Naive thymus-derived CD8-positive, alpha-beta T cell (primary cell): Measurements from ENCODE around the gene COL4A3. TPM values are rescaled to one million over a fixed set of nuclear protein-coding genes. Genes with fewer than 3 reads are reported as not detected.

Source experiments
- ATAC-seq, 2 donors: fragments of 150-1000 bp; cut with Tn5 transposase in 1 of 2; sonication (Bioruptor Pico), chemical (Tn5 transposase) in 1 of 2; 1 replicate in 1 of 2; 2 replicates in 1 of 2; pipeline ENCODE4 v1.10.0; 2021; ENCODE audit warnings: mild to moderate bottlenecking in 2 of 2, moderate library complexity in 2 of 2
- POLR2A ChIA-PET: fragments of 350-600 bp; sonication (Branson Sonifier 250); formaldehyde crosslinking; loops from one replicate; lab custom pipeline; 2021; ENCODE audit warnings: antibody characterized with exemption; lab: Charles Lee
- DNase-seq, 10 donors: peaks; one replicate each; pipeline versions ENCODE4 v3.0.0 to v3.0.0-alpha.2; 2020 to 2022
- H3K27ac Mint-ChIP-seq, 10 donors: one replicate each; pipeline ENCODE4 v1.8.0; 2020 to 2022; ENCODE audit warnings: mild to moderate bottlenecking in 10 of 10, mixed read lengths in 10 of 10, moderate library complexity in 4 of 10, inconsistent platforms in 1 of 10
- H3K27me3 Mint-ChIP-seq, 5 donors: one replicate each; pipeline ENCODE4 v1.8.0; 2021 to 2022; ENCODE audit warnings: mixed read lengths in 5 of 5
- H3K36me3 Mint-ChIP-seq, 3 donors: one replicate each; pipeline ENCODE4 v1.8.0; 2020 to 2022; ENCODE audit warnings: mixed read lengths in 3 of 3, mild to moderate bottlenecking in 2 of 3, inconsistent platforms in 1 of 3
- H3K4me1 Mint-ChIP-seq, 4 donors: one replicate each; pipeline ENCODE4 v1.8.0; 2021 to 2022; ENCODE audit warnings: mixed read lengths in 4 of 4
- H3K4me3 Mint-ChIP-seq, 10 donors: one replicate each; pipeline ENCODE4 v1.8.0; 2020 to 2022; ENCODE audit warnings: mild to moderate bottlenecking in 10 of 10, mixed read lengths in 10 of 10, moderate library complexity in 6 of 10, inconsistent platforms in 1 of 10
- H3K9me3 Mint-ChIP-seq, 9 donors: one replicate each; pipeline ENCODE4 v1.8.0; 2020 to 2022; ENCODE audit warnings: mixed read lengths in 9 of 9, mild to moderate bottlenecking in 3 of 9, inconsistent platforms in 1 of 9, moderate library complexity in 1 of 9
- polyA plus RNA-seq, 3 donors: library from polyadenylated mRNA; unstranded; fragments of 300-500 nt; fragmentation: Illumina TruSeq; gene quantifications; one replicate each; pipeline ENCODE4 v1.2.3, GENCODE V29; 2021
- total RNA-seq, 8 experiments: library from RNA in 2 of 8; stranded (reverse) in 2 of 8; gene quantifications; one replicate each; pipeline ENCODE4 v1.2.3 and lab custom pipeline; 2021 to 2026

The COL4A3 gene
- total and polyA plus RNA-seq, 5 experiments from 2014 or later, result 0.16 to 0.83 TPM; not detected in 3

GRCh38 chr2:227143895-227144294, 20.5 kb upstream of the COL4A3 start:
- DNase-seq, result no peak
- peaks cover 7 to 15% (median 10%) of the 10 kb centered on the region in 5 donors for H3K27me3 Mint-ChIP-seq
- no peak for ATAC-seq
- POLR2A ChIA-PET, result no interaction called here
- H3K9me3 Mint-ChIP-seq, result peaks cover 0 to 12% (median 4%) of the 10 kb centered on the region in 9 donors
- H3K36me3 Mint-ChIP-seq, result peaks cover 0 to 3% (median 0%) of the 10 kb centered on the region in 3 donors
- no peak overlapping the region for H3K27ac Mint-ChIP-seq
- H3K4me1 Mint-ChIP-seq, result no peaks in the 10 kb centered on the region
- H3K4me3 Mint-ChIP-seq, result no peak overlapping the region

DNA sequence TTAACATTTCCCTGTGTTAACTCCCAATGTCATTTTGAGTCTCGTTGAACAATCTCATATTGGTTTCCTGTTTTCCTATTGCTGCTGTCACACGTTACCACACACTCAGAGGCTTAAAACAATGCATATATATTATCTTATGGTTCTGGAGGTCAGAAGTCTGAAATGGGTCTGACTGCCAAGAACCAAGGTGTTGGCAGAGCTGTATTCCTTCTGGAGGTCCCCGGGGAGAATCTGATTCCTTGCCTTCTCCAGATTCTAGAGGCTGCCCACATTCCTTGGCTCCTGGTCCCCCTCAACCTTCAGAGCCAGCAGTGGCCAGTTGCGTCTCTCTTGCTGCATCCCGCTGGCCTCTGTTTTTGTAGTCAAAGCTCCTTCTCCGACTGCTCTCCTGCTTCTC, 18.0 kb upstream of the COL4A3 start:
- Mint-ChIP-seq H3K27ac (peak overlapping the region in 1 of 10 donors; percentile 1), H3K27me3 (peaks cover 7 to 19% (median 10%) of the 10 kb centered on the region in 5 donors), H3K4me1 (no peaks in the 10 kb centered on the region), H3K36me3 (peaks cover 0 to 3% (median 0%) of the 10 kb centered on the region in 3 donors), H3K9me3 (peaks cover 0 to 14% (median 4%) of the 10 kb centered on the region in 9 donors), H3K4me3 (no peak overlapping the region)
- DNase-seq, result no peak
- no peak for ATAC-seq
- POLR2A ChIA-PET, result no interaction called here

DNA sequence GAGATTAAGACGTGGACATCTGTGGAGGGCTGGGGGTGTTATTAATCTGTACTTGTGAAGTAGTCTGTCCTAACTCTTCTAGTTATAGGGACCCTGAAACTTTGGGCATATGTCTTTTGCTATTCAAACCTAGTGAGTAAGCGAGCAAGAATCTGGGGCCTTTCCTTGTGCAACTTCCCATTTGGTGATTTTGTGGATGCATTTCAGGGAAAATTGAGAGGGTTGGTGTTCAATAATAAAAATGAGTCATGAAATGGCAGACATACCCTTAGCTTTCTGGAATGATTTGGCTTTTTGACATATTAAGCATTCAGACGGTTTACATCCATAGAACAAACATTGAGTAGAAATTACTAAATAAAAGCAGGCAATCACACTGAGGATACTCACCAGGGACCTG, 17.4 kb upstream of the COL4A3 start:
- Mint-ChIP-seq H3K27me3 (peaks cover 7 to 19% (median 14%) of the 10 kb centered on the region in 5 donors), H3K27ac (no peak overlapping the region), H3K4me3 (no peak overlapping the region), H3K36me3 (peaks cover 0 to 3% (median 0%) of the 10 kb centered on the region in 3 donors), H3K9me3 (peaks cover 0 to 14% (median 4%) of the 10 kb centered on the region in 9 donors), H3K4me1 (no peaks in the 10 kb centered on the region)
- POLR2A ChIA-PET, result no interaction called here
- DNase-seq (no peak), ATAC-seq (no peak)

DNA sequence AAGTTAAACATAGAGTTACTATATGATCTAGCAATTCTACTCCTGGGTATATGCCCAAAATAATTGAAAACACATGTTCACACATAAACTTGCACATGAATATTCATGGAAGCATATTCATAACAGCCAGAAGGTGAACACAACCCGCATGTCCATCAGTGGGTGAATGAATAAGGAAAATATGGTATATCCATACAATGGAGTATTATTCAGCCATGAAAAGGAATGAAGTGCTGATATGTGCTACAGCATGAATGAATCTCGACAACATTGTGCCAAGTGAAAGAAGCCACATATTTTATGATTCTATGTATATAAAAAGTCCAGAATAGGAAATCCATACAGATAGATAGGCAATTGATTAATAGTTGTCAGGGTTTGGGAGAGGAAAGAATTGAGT, 16.3 kb upstream of the COL4A3 start:
- ATAC-seq (no peak), DNase-seq (no peak)
- Mint-ChIP-seq H3K27me3 (peaks cover 9 to 28% (median 15%) of the 10 kb centered on the region in 5 donors), H3K36me3 (peaks cover 0 to 3% (median 0%) of the 10 kb centered on the region in 3 donors), H3K4me1 (no peaks in the 10 kb centered on the region), H3K9me3 (peaks cover 0 to 14% (median 4%) of the 10 kb centered on the region in 9 donors), H3K27ac (no peak overlapping the region), H3K4me3 (no peak overlapping the region)
- POLR2A ChIA-PET, result no interaction called here

- Mint-ChIP-seq H3K4me3 (no peak overlapping the region), H3K4me1 (no peaks in the 10 kb centered on the region), H3K27me3 (peaks cover 15 to 50% (median 31%) of the 10 kb centered on the region in 5 donors), H3K9me3 (peaks cover 0 to 17% (median 4%) of the 10 kb centered on the region in 9 donors), H3K36me3 (peaks cover 0 to 3% (median 0%) of the 10 kb centered on the region in 3 donors), H3K27ac (no peak overlapping the region)
- POLR2A ChIA-PET, result no interaction called here
- no peak for ATAC-seq
- no peak for DNase-seq
Observed at GRCh38 chr2:227150222-227150936, 14.0 kb upstream of the COL4A3 start.

- Mint-ChIP-seq H3K4me1 (no peaks in the 10 kb centered on the region), H3K27me3 (peaks cover 16 to 58% (median 31%) of the 10 kb centered on the region in 5 donors), H3K36me3 (peaks cover 0 to 3% (median 0%) of the 10 kb centered on the region in 3 donors), H3K4me3 (no peak overlapping the region), H3K27ac (no peak overlapping the region), H3K9me3 (peaks cover 0 to 14% (median 4%) of the 10 kb centered on the region in 9 donors)
- ATAC-seq (no peak), DNase-seq (no peak)
- POLR2A ChIA-PET, result no interaction called here
Observed at GRCh38 chr2:227152093-227152766, 12.2 kb upstream of the COL4A3 start.

GRCh38 chr2:227153307-227153706, 11.1 kb upstream of the COL4A3 start:
- POLR2A ChIA-PET, result no interaction called here
- H3K9me3 Mint-ChIP-seq, result peaks cover 0 to 13% (median 4%) of the 10 kb centered on the region in 9 donors
- H3K4me3 Mint-ChIP-seq, result no peak overlapping the region
- no peak for DNase-seq
- peak overlapping the region in 1 of 10 donors; percentile 37 for H3K27ac Mint-ChIP-seq
- no peaks in the 10 kb centered on the region for H3K4me1 Mint-ChIP-seq
- peaks cover 13 to 60% (median 31%) of the 10 kb centered on the region in 5 donors for H3K27me3 Mint-ChIP-seq
- ATAC-seq, result no peak
- H3K36me3 Mint-ChIP-seq, result no peaks in the 10 kb centered on the region

DNA sequence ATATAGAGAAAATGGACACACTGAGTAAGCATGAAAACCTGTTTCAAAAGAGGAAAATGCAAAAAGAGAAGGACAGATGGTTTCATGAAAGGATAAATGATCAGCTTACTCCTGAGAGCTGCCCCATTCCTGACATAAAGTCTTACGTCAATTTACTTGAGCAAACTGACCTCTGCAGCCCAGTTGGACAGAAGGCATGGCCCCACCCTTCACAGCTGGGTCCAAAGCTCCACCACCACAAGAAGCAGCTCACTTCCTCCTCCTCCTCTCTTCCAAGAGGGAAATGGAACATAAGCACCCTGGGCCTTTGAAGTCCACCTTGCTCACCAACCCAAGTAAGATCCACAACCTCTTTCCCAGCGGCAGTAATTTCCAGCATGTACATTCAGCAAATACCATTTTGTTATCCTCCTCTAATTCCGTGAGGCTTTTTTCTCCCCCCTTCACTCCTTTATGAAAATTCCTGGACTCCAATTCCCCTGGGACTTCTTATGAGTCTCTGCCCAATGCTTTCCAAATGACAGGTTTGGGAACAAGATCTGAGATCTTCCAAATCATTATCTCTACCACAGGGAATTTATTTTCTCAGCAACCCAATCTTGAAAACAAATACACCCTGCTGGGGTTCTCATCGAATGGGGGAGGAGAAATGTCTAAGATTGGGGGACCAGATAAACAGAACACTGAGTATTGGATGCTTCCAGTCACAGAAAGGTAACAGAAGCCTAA, 10.5 kb upstream of the COL4A3 start:
- Mint-ChIP-seq H3K27me3 (peaks cover 13 to 63% (median 31%) of the 10 kb centered on the region in 5 donors), H3K9me3 (peaks cover 0 to 15% (median 5%) of the 10 kb centered on the region in 9 donors), H3K4me1 (no peaks in the 10 kb centered on the region), H3K36me3 (peaks cover 0 to 1% (median 0%) of the 10 kb centered on the region in 3 donors), H3K27ac (no peak overlapping the region), H3K4me3 (no peak overlapping the region)
- DNase-seq, result no peak
- POLR2A ChIA-PET, result no interaction called here
- no peak for ATAC-seq

DNA sequence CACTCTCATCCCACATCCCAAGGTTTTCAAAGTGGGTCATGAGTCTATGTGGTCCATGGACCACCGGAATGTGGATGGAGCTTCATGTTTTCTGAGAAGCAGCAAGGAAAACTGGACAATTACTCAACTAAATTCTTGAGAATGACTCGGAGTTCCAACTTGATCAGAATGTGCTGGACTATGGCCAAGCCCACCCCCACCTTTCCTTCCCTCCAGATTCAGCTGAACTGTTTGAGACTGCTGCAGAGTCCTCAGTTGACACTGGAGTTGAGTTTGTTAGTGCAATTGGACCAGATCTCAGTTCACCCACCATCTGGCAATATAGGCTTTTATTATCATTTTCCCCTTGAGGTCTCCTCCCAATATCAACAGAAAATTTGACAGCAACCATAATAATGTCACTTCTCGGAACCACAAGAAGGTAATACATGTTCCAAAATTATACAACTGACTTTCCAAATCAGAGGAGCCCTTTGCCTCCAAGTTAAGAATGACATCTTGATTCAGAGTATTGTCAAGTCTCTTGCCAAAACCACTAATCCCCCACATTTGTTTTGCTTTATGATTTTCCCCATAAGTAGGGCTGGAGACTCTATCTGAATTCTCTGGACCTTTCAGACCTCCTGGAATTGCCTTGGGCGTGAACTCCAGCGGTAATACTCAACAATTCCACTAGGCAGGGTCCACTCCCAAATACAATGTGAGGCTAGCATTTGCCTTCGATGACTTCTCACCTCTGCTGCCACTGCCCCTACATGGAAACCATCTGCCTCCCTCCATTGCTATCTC, 9.2 kb upstream of the COL4A3 start:
- no peaks in the 10 kb centered on the region for H3K4me1 Mint-ChIP-seq
- ATAC-seq (no peak), DNase-seq (no peak)
- H3K27ac Mint-ChIP-seq, result no peak overlapping the region
- no peak overlapping the region for H3K4me3 Mint-ChIP-seq
- POLR2A ChIA-PET, result no interaction called here
- peaks cover 0 to 15% (median 8%) of the 10 kb centered on the region in 9 donors for H3K9me3 Mint-ChIP-seq
- peaks cover 0 to 4% (median 0%) of the 10 kb centered on the region in 3 donors for H3K36me3 Mint-ChIP-seq
- H3K27me3 Mint-ChIP-seq, result peaks cover 15 to 68% (median 38%) of the 10 kb centered on the region in 5 donors

- Mint-ChIP-seq H3K27me3 (peaks cover 34 to 75% (median 50%) of the 10 kb centered on the region in 5 donors), H3K4me1 (peaks cover 0 to 10% (median 5%) of the 10 kb centered on the region in 4 donors), H3K4me3 (no peak overlapping the region), H3K27ac (no peak overlapping the region), H3K9me3 (peaks cover 0 to 10% (median 6%) of the 10 kb centered on the region in 9 donors), H3K36me3 (peaks cover 0 to 4% (median 0%) of the 10 kb centered on the region in 3 donors)
- DNase-seq, result no peak
- POLR2A ChIA-PET, result no interaction called here
- no peak for ATAC-seq
Observed at GRCh38 chr2:227160164-227160563, 4.3 kb upstream of the COL4A3 start.

DNA sequence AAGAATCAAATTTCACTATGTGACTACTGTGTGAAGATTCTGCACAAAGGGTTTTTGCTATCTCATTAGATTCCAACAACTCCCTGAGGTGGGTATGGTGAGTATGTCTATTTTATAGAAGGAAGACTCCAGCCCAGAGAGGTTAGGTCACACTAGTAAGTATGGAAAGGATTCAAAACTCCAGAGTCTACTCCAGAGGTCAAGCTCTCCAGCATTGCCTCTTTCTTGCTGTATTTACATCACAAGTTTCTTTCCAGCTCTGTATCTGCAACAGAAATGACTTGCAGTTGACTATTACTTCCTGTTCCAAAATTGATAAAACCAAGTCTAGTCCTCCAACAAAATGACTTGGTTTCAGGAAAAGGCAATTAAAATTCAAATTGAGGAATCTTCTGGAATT, 2.5 kb upstream of the COL4A3 start:
- POLR2A ChIA-PET, result no interaction called here
- peaks cover 0 to 4% (median 0%) of the 10 kb centered on the region in 3 donors for H3K36me3 Mint-ChIP-seq
- no peak for DNase-seq
- ATAC-seq, result no peak
- H3K27ac Mint-ChIP-seq, result no peak overlapping the region
- peaks cover 0 to 13% (median 5%) of the 10 kb centered on the region in 4 donors for H3K4me1 Mint-ChIP-seq
- peaks cover 38 to 75% (median 52%) of the 10 kb centered on the region in 5 donors for H3K27me3 Mint-ChIP-seq
- peaks cover 0 to 10% (median 6%) of the 10 kb centered on the region in 9 donors for H3K9me3 Mint-ChIP-seq
- no peak overlapping the region for H3K4me3 Mint-ChIP-seq

DNA sequence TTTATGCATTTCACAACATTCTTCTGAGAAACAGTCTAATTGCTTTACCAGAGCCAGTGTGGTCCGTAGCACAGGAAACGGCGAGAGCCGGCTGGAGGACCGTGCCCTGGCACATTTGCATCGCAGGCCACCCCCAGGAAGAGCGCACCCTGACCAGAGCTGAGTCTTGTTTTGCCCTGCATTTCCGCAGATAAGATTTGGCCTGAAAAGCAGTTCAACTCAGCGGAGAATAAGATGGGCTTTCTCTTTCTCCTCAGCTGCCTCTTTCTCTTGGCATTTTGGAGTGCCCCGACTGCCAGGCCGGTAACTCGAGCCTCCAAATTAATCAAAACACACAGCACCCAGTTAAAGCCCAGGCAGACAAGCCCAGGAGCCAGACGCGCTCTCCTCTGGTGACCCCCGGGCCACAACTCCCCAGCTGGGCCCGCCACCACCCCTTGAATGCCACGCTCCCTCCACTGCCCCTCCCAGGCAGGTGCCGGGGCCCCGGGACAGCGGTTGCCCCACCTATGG, 883 bp upstream of the COL4A3 start:
- ATAC-seq, result no peak
- H3K27me3 Mint-ChIP-seq, result peaks cover 39 to 82% (median 54%) of the 10 kb centered on the region in 5 donors

More for the DNA sequence above, 883 bp upstream of the COL4A3 start:
- POLR2A ChIA-PET, result no interaction called here
- H3K4me3 Mint-ChIP-seq, result peak overlapping the region; percentile 33 to 78 (median 67)
- no peak overlapping the region for H3K27ac Mint-ChIP-seq
- no peak for DNase-seq
- peaks cover 0 to 4% (median 0%) of the 10 kb centered on the region in 3 donors for H3K36me3 Mint-ChIP-seq
- H3K4me1 Mint-ChIP-seq, result peaks cover 0 to 13% (median 5%) of the 10 kb centered on the region in 4 donors
- H3K9me3 Mint-ChIP-seq, result peaks cover 0 to 10% (median 3%) of the 10 kb centered on the region in 9 donors
